GM19455 (cell line): Measurements from ENCODE around the gene TOP1.
"Not testable (repeated sequence)": the region's sequence is repeated elsewhere in the genome, so short reads cannot be mapped to it uniquely, and the experiment has no call there.

Source experiments
- ATAC-seq: cut with Tn5 transposase; IDR thresholded peaks from one replicate; pipeline ENCODE4 v1.9.1; 2021; ENCODE audit not compliant: unreplicated experiment

Gene TOP1

DNA sequence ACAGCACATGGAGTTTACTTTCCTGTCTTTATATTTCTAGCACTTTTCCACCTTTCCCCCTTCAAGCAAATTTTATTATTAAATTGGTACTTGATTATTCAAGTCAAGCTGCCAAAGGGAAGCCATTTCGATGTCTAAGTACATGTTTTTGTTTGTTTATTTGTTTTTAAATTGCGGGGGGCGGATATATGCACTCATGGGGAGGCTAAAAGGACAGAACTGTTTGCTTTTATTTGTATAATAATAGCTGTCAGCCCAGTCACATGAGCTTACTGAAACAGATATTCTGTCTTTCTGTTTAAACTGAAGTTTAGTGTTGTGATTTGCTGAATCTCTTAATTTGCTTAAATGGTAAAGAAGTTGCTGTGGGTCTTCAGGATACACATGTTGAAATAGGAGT, 59.2 kb downstream of the TOP1 start:
- ATAC-seq: no peak

DNA sequence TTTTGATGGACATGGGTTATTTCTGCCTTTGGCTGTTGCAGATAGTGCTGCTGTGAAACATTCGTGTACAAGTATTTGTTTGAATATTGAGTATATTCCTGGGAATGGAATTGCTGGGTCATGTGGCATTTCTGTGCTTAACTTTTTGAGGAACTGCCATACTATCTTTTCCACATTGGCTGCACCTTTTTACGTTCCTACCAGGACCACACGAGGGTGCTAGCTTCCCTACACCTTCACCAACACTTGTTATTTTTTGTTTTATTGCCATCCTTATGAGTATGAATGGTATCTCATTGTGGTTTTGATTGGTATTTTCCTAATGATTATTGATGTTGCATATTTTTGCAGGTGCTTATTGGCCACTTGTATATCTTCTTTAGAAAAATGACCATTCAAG, 60.9 kb downstream of the TOP1 start:
- ATAC-seq: no peak

DNA sequence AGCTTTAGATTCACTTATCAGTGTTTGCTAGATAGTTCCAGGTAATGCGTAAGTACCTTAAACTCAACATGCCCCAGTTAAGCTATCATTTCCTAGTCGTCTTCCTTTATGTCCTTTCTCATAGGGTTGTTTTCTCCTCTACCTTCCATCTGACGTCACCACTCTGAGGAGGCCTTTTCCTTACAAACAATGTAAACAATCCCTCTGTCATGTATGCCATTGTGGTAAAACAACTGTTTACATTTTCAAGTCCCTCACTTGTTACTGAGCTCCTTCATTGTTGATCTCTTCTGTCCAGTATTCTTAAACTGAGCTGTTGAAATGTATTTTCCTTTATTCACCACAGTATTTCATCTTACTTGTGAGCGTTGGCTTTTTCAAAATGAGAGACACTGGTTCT, 63.3 kb downstream of the TOP1 start:
- ATAC-seq: no peak

DNA sequence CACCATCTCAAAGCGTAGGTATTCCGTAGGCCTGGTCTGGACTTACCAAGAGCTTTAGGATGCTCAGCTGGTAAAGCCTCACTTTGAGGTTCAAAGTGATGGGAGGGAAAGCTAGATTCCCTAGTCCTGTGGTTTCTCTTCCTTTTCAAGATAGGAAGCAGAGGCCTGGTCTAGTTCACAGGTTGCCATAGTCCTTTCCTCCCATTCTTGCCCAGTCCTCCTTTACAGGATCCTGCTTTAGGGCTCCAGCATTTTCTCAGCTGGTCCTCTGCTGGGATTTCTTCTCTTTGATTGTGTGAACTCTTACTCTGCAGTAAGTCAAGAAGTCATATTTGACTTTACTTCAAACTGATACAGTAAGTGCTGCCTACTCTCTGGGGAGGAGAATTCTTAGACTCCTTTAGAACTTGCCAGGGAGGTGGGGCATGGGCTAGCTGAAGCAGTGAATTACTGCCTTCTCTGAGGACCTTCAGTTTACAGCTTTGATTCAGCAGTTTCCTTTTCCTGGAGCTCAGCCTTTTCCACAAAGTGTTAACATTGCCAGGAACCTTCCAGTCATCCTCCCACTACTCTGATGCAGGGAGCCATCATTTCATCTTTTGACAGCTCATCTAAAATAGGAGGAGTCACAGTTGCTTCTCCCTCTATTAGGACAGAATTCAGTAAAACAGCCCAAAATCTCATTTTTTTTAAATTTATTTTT, 65.9 kb downstream of the TOP1 start:
- ATAC-seq: no peak

DNA sequence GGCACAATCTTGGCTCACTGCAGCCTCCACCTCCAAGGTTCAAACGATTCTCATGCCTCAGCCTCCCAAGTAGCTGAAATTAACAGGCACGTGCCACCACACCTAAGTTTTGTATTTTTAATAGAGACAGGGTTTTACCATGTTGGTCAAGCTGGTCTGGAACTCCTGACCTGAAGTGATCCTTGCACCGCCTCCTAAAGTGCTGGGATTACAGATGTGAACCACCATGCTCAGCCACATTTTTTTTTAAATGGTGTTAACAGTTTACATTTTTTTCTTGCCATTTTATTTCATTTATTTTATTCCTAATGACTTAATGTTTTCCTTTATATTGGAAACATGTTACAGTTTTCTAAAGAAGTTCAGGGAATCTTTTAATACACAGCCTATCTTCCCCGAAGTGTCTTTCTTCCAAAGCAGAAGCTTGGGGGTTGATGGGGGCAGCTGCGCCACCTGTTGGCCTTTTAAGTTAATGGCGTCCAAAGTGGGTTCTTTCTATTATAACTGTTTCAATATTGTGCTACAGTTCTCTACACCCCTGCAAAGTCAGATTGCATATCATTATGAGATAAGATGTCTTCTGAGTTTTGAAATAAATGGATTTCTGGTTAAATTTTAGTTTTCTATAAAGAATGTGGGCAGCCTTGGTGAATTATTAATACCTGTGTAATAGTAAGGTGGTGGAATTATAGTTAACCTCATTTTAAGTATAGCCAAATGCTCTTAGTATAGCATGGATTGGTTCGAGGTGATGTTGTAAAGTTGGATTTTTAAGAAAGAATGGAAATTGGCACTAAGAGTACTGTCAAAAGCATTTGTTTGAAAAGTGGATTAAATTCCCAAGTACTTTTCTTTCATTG, 66.7 kb downstream of the TOP1 start:
- ATAC-seq: no peak

DNA sequence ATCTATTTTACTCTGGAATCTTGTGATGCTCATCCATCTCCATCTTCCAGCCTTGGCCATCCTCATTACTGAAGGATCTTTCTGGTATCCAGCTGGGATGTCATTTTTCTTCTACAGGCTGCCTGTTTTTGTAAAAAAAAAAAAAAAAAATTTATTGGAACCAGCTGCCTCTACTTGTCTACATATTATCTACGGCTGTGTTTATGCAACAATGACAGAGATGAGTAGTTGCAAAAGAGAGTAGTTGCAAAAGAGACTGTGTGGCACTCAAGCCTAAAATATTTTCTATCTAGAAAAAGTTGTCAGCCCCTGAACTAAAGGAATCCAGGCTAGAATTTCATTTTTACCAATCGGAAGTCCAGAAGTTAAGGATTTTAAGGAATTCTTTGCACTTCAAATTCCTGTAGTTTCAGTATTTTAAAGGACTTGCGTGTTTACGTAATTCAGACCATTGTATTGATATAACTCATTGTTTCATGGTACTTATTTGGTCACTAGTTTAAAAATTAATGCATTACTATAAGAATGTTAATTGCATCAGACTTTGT, 70.2 kb downstream of the TOP1 start:
- ATAC-seq: no peak

DNA sequence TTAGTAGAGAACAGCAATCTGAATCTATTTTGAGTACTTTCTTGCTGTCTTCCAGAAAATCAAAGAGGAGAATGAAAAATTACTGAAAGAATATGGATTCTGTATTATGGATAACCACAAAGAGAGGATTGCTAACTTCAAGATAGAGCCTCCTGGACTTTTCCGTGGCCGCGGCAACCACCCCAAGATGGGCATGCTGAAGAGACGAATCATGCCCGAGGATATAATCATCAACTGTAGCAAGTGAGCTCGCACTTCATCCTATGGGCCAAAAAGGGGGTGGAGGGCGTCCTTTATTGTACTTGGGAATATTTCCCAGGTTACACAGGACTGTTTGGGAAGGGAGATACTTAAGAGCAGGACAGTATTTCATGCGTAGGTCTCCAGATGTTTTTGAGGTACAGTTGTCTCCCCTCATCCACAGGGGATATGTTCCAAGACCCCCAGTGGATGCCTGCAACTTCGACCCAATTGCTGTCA, 71.4 kb downstream of the TOP1 start:
- ATAC-seq: no peak

DNA sequence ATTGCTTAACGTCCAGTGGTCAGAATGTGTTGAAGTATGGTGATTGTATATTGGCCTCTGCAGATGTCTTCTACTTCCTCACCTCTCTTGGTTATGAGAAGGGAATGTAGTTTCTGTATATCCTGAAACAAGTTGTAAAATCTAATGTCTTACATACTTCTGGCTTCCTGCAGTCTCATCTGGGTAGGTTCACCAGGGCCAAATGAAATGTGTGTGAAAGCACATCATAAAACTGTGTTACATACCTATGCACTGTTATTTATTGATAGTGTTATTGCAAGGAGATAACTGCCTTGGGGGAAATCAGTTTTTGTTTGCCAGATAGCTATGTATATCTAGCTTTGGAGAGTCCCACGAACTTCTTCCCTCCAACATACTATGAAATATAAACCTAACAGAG, 73.0 kb downstream of the TOP1 start:
- ATAC-seq: no peak

DNA sequence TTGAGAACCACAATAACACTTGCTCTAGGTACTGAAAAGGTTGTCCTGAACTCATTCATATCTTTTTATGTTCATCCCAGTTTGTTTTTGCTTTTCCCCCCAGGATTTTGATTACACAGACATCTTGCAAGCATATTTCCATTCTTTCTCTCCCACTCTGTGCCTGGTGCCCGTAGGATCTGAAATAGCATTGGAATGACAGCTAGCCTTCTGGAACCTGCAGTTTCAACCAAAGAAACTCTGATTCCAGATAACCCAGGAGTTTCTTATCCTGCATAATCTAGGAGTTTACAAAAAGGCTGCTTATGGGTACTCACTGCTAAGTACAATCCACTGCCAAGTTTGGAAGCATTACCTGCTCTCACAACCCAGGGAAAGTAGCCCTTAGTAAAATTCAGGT, 79.9 kb downstream of the TOP1 start:
- ATAC-seq: no peak

DNA sequence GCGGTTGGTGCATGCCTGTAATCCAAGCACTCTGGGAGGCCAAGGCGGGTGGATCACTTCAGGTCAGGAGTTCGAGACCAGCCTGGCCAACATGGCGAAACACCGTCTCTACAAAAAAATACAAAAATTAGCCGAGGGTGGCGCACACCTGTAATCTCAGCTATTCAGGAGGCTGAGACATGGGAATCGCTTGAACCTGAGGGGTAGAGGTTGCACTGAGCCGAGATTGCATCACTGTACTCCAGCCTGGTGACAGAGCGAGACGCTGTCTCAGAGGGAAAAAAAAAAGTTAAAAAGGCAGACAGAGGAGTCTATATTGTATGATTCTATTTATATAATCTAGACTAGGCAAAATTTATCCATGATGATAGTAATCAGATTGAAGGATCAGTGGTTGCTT, 81.4 kb downstream of the TOP1 start:
- ATAC-seq: no peak

DNA sequence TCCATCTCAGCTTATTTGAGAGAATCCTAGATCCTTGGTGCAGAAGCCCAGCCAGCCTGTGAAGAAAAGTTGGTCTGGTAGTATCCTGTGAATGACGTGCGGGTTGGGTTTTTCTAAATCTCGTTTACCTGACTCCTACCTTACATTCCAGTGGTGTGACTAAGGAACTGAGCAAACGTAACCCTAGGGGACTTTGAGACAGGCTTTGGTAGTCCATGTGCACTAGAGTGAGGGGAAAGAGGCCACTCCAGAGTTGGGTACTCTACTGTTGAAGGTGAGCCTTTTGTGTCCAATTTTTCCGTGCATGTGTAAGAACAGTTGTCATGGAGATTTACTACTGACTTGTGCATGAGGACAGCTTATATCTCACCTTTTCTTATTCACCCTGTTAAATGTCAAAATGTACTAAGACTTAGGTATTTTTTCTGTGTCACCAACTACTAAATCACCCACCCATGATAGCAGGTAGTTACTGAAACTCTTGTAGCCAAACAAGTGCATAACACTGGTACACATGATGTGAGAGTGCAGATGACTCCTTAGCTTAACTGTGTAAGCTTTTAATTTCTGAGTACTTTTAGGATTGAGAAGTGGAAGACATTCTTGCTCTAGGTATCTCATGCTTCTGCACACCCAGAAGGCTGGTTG, 82.4 kb downstream of the TOP1 start:
- no peak for ATAC-seq

DNA sequence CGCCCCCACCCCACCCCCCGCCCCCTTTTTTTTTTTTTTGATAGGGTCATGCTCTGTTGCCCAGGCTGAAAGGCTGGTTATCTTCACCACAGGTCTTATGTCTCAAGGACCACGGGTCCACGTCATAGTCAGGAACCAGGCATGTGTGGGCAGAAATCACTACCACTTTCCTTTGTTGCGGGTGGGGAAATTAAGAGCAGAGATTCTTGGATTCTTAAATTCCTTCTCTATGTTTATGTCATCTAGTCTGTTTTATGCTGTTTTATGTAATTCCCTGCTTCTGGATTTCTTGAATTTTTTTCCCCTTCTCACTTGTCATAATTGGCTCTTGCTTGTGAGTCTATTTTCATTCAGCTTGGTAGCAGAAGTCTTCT, 82.9 kb downstream of the TOP1 start:
- ATAC-seq: no peak

DNA sequence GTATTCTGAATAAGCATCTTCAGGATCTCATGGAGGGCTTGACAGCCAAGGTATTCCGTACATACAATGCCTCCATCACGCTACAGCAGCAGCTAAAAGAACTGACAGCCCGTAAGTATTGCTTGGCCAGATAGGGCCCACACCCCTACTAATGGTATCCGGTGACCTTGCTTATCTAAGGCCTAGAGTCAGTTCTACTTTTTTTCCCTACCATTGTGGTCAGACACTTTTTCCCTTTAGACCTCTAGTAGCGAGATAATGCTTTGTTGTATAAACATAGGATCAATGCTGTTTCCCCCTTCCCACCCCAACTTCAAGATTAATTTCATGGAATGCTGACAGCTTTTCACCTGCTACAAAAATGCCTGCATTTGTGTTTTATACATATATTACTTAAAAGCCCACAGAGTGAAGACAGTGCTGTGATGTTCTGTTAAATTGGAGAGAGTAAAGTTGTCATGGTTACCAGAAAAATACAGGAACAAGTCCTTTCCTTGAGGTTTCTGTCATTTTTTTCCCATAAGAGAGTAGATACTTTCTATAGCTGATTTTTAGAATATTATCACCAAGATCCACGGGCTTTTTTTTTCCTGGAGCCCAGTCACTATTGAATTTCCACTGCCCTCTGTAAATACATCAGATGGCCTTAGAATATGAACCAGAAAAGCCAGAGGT, 87.8 kb downstream of the TOP1 start:
- ATAC-seq: no peak

DNA sequence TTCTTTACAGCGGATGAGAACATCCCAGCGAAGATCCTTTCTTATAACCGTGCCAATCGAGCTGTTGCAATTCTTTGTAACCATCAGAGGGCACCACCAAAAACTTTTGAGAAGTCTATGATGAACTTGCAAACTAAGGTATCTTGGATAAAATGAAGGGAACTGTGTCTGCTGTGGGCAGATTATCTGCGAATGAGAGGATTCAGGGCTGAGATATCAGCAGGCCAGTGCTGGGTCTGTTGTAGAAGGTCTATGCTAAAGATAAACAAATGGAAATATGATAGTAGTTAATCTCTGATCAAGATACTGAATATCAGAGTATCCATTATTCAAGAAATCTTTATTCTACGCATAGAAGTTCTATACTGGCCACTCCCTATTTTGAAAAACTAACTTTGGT, 89.5 kb downstream of the TOP1 start:
- not testable (repeated sequence) for ATAC-seq

DNA sequence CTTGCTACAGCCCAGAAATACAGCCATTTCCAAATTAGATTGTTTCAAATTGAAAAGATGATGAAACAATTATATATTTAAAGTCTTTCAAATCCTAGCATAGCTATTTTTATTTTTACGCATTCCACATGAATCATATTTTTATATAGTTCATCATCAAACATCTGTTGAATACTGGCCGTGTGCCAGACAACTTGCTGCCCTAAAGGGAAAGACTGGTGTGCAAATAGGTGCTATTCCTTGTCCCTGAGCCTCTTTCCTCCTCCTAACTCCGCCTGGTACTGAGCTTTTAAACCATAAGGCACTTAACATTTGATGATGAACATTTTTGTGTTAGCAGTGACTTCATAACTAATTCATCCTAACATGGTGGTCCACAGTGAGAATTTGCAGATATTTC, 90.0 kb downstream of the TOP1 start:
- ATAC-seq: no peak

DNA sequence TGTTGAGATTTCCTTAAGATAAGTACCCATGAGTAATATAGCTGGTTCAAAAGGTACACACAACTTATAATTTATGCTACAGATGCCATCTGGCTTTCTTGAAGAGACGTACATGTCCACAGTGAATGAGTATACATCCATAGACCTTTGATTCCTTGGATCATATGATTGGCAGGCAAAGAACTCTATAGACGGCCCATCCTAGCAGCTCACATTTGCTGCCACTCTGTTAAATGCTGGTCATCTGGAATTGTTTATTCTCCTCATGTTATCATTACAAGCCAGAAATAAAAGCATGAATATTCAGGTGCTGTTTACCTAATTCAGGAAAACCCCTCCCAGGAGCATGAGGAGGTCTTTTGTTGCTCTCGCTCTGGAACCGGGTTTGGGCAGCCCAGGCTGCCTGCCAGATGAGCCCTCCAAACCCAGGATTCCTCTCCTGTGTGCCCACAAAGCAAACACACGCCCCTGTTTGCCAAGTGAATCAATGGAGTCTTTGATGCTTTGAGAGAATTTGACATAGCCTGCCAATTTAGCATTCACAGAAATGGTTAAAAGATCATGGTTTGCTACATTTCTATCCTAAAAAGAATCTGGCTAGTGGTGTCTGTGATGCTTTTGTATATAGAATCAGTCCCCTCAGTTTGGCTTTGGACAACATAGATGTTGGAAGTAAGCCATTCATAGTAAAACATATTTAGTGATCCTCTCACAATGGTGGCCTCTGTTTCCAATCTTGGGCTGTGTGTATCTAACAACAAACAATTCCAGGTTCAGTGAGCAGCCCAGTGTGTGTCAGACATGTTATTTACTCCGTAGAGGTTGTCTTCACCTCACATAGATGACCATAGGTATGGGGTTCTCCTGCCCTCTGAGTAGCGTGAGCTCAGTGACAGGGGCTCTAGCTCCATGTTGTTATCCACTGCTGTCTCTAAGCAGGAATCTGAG, 91.3 kb downstream of the TOP1 start:
- ATAC-seq: no peak

DNA sequence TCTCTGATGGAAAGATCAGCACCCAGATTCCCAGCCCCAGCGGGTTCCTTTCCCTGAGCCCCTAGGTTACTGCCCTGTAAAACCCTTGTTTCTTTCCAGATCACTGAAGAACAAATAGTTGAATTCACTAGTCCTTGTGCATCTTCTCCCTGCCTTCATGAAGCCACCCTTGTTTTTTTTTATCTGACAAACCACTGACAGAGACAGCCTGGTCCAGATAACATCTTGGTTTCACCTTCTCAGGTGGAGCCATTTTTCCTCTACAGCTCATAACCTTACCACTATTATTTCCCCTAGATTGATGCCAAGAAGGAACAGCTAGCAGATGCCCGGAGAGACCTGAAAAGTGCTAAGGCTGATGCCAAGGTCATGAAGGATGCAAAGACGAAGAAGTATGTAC, 92.8 kb downstream of the TOP1 start:
- ATAC-seq: no peak

DNA sequence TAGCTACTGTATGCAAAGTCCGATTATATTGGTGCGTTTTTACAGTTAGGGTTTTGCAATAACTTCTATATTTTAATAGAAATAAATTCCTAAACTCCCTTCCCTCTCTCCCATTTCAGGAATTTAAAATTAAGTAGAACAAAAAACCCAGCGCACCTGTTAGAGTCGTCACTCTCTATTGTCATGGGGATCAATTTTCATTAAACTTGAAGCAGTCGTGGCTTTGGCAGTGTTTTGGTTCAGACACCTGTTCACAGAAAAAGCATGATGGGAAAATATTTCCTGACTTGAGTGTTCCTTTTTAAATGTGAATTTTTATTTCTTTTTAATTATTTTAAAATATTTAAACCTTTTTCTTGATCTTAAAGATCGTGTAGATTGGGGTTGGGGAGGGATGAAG, 95.0 kb downstream of the TOP1 start:
- ATAC-seq: no peak

DNA sequence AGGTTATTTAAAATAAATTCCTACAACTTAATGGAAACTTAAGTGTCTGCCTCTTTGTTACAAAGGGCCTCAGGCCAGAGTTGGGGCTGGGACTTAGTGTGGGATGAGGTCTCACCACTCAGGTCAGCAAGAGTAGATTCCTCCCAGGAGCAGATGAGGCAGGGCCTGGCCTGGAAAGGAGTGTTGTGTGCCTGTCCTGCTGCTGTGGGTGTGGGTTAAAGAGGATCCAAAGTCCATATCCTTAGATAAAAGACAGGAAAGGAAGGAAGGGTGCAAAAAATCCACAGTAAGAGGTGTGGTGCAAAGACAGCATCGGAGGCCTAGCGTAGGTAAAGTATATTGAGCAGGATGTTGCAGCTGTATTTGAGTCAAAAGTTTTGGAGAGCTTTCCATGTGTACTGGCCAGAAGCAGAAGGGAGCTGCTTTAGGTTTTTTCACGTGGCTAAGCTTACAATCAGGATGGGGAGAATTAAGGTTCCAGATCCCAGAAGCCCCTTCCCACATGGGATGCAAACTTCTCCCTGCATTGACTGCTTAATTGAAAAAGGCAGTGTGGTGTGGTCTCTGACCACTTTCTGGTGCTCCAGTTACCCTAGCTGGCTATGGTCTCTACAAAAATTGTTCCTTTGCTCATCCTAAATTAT, 96.0 kb downstream of the TOP1 start:
- no peak for ATAC-seq
